Transverse colon (tissue), 4 donors: Measurements from ENCODE around the gene ZNF841. TPM values are rescaled to one million over a fixed set of nuclear protein-coding genes. Genes with fewer than 3 reads are reported as not detected.

Experiments
- DNase-seq: peaks from one replicate; pipeline ENCODE4 v3.0.0-alpha.2; 2019
- H3K27ac ChIP-seq, 4 donors: fragments of 200-600 bp; sonication (generic); 2 replicates each; pipeline ENCODE4 v1.5.1; 2016 to 2018; ENCODE audit warnings: inconsistent platforms in 4 of 4
- H3K27me3 ChIP-seq: fragments of 200-600 bp; sonication (generic); 2 replicates; pipeline ENCODE4 v1.5.1; 2017; ENCODE audit warnings: inconsistent platforms
- H3K36me3 ChIP-seq, 4 donors: fragments of 200-600 bp; sonication (generic); 2 replicates each; pipeline ENCODE4 v1.5.1; 2017 to 2019; ENCODE audit warnings: inconsistent platforms in 4 of 4
- H3K4me1 ChIP-seq, 4 donors: fragments of 200-600 bp; sonication (generic); 2 replicates each; pipeline ENCODE4 v1.5.1; 2017 to 2020; ENCODE audit warnings: inconsistent platforms in 4 of 4
- H3K4me3 ChIP-seq, 4 donors: fragments of 200-600 bp; sonication (generic); 1 replicate in 1 of 4; 2 replicates in 3 of 4; pipeline versions ENCODE4 v1.5.1 to v1.6.1; 2017 to 2019; ENCODE audit warnings: inconsistent platforms in 4 of 4
- H3K9me3 ChIP-seq, 2 donors: fragments of 200-600 bp; sonication (generic); 2 replicates each; pipeline ENCODE4 v1.5.1; 2017 to 2019; ENCODE audit warnings: inconsistent platforms in 2 of 2
- CTCF ChIP-seq, 5 experiments: fragments of 200-600 bp in 3 of 5; fragments of 450-650 bp in 2 of 5; sonication (generic) in 3 of 5; IDR thresholded peaks; 1 replicate in 2 of 5; 2 replicates in 3 of 5; pipeline ENCODE4 v1.5.1; 2016 to 2017; ENCODE audit warnings: antibody characterized with exemption in 5 of 5, inconsistent platforms in 3 of 5, mild to moderate bottlenecking in 2 of 5, moderate library complexity in 1 of 5
- EP300 ChIP-seq: sonication (generic); formaldehyde crosslinking; IDR thresholded peaks from one replicate; pipeline ENCODE4 v1.6.1; 2017; ENCODE audit warnings: antibody characterized with exemption, low read depth
- POLR2A ChIP-seq: fragments of 450-650 bp; IDR thresholded peaks from one replicate; pipeline ENCODE4 v1.6.1; 2016; ENCODE audit warnings: antibody characterized with exemption, mild to moderate bottlenecking, moderate library complexity
- POLR2AphosphoS5 ChIP-seq, 3 donors: sonication (generic); formaldehyde crosslinking; IDR thresholded peaks; one replicate each; pipeline ENCODE4 v1.6.1; 2016; ENCODE audit warnings: antibody characterized with exemption in 3 of 3
- WGBS, 2 donors: methylation state at CpG; one replicate each; pipeline ENCODE4 v1.1.5; 2018; ENCODE audit warnings: low coverage in 1 of 2; 5-methylcytosine and 5-hydroxymethylcytosine counted together
- in situ Hi-C, 4 donors: fragments of 200-750 bp; cut with MboI; loops; one replicate each; pipeline versions ENCODE4 v1.15.0 to v1.15.1; 2017; ENCODE audit warnings: low sequenced_read_pairs in 3 of 4, low pct_ligation_motif_present in 1 of 4, low pct_unique_long_range_greater_than_20kb in 1 of 4
- intact Hi-C: fragments of 100-400 bp; cut with DNase I; formaldehyde crosslinking; loops from one replicate; pipeline ENCODE4 v1.15.1; 2023; ENCODE audit warnings: low total_unique reads
- small RNA-seq, 4 donors: library from RNA; depleted of rRNA; stranded (forward); fragments of <200 nt; gene quantifications; one replicate each; pipeline ENCODE3, GENCODE V24; 2016
- total RNA-seq, 4 donors: library from RNA; depleted of rRNA; stranded (reverse); fragments of >200 nt; gene quantifications; one replicate each; pipeline ENCODE4 v1.1.0, GENCODE V29; 2016

Gene ZNF841
- total RNA-seq, 4 donors from 2014 or later = 15.7 to 23.7 (median 21.1) TPM

DNA sequence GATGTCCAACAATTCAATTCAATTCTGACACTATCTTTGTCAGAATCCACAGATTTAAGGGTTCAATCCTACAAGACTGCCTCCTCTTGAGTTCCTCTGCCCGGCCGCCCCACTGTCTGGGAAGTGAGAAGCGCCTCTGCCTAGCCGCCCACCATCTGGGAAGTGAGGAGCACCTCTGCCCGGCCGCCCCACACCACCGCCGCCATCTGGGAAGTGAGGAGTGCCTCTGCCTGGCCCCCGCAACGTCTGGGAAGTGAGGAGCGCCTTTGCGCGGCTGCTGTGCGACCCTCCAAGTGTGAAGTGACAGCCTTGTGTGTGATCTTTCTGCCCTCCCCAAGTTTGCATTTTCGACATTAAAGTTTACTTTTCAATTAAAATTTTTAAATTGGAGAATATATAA is 73.4 kb downstream of the ZNF841 start:
- WGBS, 2 donors = 96% methylated on average over 10 to 15 of the region's 15 CpGs
- no peak for DNase-seq
- intact Hi-C loops = no loop called here
- Histone ChIP-seq H3K36me3 (peaks cover 8 to 85% (median 48%) of the 10 kb centered on the region in 4 donors), H3K27me3 (no peaks in the 10 kb centered on the region), H3K4me3 (no peak overlapping the region), H3K27ac (no peak overlapping the region), H3K9me3 (peaks cover 61 to 64% of the 10 kb centered on the region in 2 donors), H3K4me1 (peaks cover 0 to 7% (median under 1%) of the 10 kb centered on the region in 4 donors)
- TF ChIP-seq EP300 (no peak), POLR2AphosphoS5 (IDR thresholded peaks at IDR 0.05) (no peak), POLR2A (no peak), CTCF (IDR thresholded peaks at IDR 0.05) (no peak)
- in situ Hi-C loops = no loop called here

DNA sequence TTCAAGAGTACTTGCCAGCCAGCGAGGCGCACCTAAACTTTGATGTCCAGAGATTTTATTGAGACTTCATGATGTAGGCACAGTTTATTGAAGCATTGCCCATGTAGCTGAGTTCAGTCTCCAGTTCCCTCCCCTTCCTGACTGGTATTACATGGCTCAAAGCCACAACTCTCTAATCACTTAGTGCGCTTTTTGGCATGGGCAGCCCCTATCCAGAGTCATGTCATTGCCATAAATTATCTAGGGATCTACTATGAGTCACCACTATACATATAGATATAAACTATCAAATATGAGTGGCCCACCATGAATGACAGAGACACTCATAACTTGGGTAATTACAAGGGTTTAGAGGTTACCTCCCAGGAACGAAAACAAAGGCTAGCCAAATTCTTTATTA is 75.1 kb downstream of the ZNF841 start:
- peaks cover 78 to 79% of the 10 kb centered on the region in 2 donors for H3K9me3 ChIP-seq
- intact Hi-C loops (no loop called here), in situ Hi-C loops (no loop called here)
- H3K36me3 ChIP-seq = peaks cover 12 to 97% (median 57%) of the 10 kb centered on the region in 4 donors
- WGBS, 2 donors = 97 to 100% methylated on average over 1 to 4 of the region's 4 CpGs
- H3K27ac ChIP-seq = no peak overlapping the region
- no peak for DNase-seq
- TF ChIP-seq CTCF (IDR thresholded peaks at IDR 0.05) (no peak), POLR2A (no peak), POLR2AphosphoS5 (IDR thresholded peaks at IDR 0.05) (no peak)
- H3K27me3 ChIP-seq = no peaks in the 10 kb centered on the region
- H3K4me3 ChIP-seq = no peak overlapping the region
- H3K4me1 ChIP-seq = no peaks in the 10 kb centered on the region

Small RNA genes within 50 kb of the gene (small RNA-seq; reads per million reads assigned to genes)
- gene RPL37P23 = 0 to 0.59 (median 0.14) reads per million in 4 donors

Other genes with a start within 250 kb of the ZNF841 start
- gene ZNF577, start 207.8 kb downstream of the ZNF841 start, total RNA-seq = 10 to 100 TPM; 10.5 to 26.4 (median 11.7) TPM
- 10 to 100 TPM in 2 of 4 donors, 1 to 10 TPM in 2; 8.6 to 19.5 (median 10.1) TPM for gene ZNF649, start 190.7 kb downstream of the ZNF841 start, total RNA-seq
- 10 to 100 TPM in 2 of 4 donors, 1 to 10 TPM in 2; 6.0 to 62.8 (median 15.8) TPM for gene ZNF613, start 168.3 kb downstream of the ZNF841 start, total RNA-seq
- 10 to 100 TPM in 3 of 4 donors, 1 to 10 TPM in 1; 7.8 to 30.3 (median 14.5) TPM for gene ZNF350, start 108.9 kb downstream of the ZNF841 start, total RNA-seq
- gene ZNF615, start 87.6 kb downstream of the ZNF841 start, total RNA-seq = 10 to 100 TPM in 3 of 4 donors, 1 to 10 TPM in 1; 3.6 to 23.9 (median 14.4) TPM
- 10 to 100 TPM in 1 of 4 donors, 1 to 10 TPM in 2, under 1 TPM in 1; 0.37 to 57.3 (median 4.7) TPM for gene ZNF614, start 67.4 kb downstream of the ZNF841 start, total RNA-seq
- 10 to 100 TPM in 2 of 4 donors, 1 to 10 TPM in 2; 8.0 to 16.1 (median 10.1) TPM for gene ZNF432, start 46.9 kb downstream of the ZNF841 start, total RNA-seq
- 1 to 10 TPM; 2.2 to 8.4 (median 7.2) TPM for gene ZNF616, start 44.2 kb upstream of the ZNF841 start, total RNA-seq
- gene ZNF836, start 75.9 kb upstream of the ZNF841 start, total RNA-seq = 10 to 100 TPM in 2 of 4 donors, 1 to 10 TPM in 2; 5.6 to 17.8 (median 8.7) TPM
- 100 to 1,000 TPM; 179 to 315 (median 227) TPM for gene PPP2R1A, start 94.3 kb upstream of the ZNF841 start, total RNA-seq
- gene ZNF766, start 173.8 kb upstream of the ZNF841 start, total RNA-seq = 10 to 100 TPM in 1 of 4 donors, 1 to 10 TPM in 3; 1.1 to 34.2 (median 6.8) TPM
- gene ZNF480, start 201.4 kb upstream of the ZNF841 start, total RNA-seq = 10 to 100 TPM in 3 of 4 donors, 1 to 10 TPM in 1; 9.4 to 20.1 (median 10.7) TPM
- gene ZNF610, start 240.5 kb upstream of the ZNF841 start, total RNA-seq = 1 to 10 TPM in 2 of 4 donors, under 1 TPM in 1, not detected in 1; 0.68 to 6.6 (median 1.6) TPM